ENCODE results near the gene BAHCC1.

The BAHCC1 gene

DNA sequence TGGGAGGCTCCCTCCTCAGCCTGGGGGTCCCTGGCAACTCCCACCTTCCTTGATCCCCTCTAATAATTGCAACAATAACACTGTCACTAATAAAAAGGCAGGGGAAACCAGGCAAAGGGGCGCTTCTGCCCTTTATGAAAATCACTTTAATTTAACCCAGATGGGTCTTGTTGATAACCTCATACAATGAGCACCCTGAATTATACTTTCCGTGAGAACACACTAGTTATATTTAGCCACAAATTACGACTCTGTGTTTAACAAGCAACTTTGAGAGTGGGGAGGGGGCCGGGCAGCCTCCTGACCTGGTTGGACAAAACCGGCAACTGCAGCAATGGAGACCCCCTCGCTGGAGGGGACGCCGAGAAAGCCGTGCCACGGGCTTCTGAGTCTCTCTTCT, 5.7 kb upstream of the BAHCC1 start:
- Histone ChIP-seq H3K4me1 (ENCODE audit: low read length) (no peaks in the 10 kb centered on the region), H4K20me1 (ENCODE audit: insufficient read depth, low read length) (no peaks in the 10 kb centered on the region), H3K36me3 (replicated peaks; ENCODE audit: low read depth, low read length) (no peaks in the 10 kb centered on the region), H3K4me2 (ENCODE audit: low read length) (no peak overlapping the region), H3K27me3 (ENCODE audit: low read depth, low read length) (no peaks in the 10 kb centered on the region), H3K27ac (ENCODE audit: low read length) (no peak overlapping the region), H3K9ac (ENCODE audit: low read length) (no peak overlapping the region), H2AFZ (ENCODE audit: low read depth, low read length) (no peak overlapping the region), H3K4me3 (ENCODE audit: low read length) (no peak overlapping the region), H3K79me2 (ENCODE audit: low read length) (no peaks in the 10 kb centered on the region), H3K9me3 (ENCODE audit: insufficient read depth, low read length) (no peaks in the 10 kb centered on the region)
- TF ChIP-seq, protein P1, sequence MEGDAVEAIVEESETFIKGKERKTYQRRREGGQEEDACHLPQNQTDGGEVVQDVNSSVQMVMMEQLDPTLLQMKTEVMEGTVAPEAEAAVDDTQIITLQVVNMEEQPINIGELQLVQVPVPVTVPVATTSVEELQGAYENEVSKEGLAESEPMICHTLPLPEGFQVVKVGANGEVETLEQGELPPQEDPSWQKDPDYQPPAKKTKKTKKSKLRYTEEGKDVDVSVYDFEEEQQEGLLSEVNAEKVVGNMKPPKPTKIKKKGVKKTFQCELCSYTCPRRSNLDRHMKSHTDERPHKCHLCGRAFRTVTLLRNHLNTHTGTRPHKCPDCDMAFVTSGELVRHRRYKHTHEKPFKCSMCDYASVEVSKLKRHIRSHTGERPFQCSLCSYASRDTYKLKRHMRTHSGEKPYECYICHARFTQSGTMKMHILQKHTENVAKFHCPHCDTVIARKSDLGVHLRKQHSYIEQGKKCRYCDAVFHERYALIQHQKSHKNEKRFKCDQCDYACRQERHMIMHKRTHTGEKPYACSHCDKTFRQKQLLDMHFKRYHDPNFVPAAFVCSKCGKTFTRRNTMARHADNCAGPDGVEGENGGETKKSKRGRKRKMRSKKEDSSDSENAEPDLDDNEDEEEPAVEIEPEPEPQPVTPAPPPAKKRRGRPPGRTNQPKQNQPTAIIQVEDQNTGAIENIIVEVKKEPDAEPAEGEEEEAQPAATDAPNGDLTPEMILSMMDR (IDR thresholded peaks at IDR 0.05; ENCODE audit: low read depth, low read length), result no peak
- no peak for TF ChIP-seq EZH2phosphoT487 (IDR thresholded peaks at IDR 0.05; ENCODE audit: low read depth)

GRCh38 chr17:81390029-81390872, 5.0 kb upstream of the BAHCC1 start:
- Histone ChIP-seq H3K27ac (ENCODE audit: low read length) (no peak overlapping the region), H3K4me2 (ENCODE audit: low read length) (no peak overlapping the region), H2AFZ (ENCODE audit: low read depth, low read length) (no peak overlapping the region), H3K4me1 (ENCODE audit: low read length) (no peaks in the 10 kb centered on the region), H3K79me2 (ENCODE audit: low read length) (no peaks in the 10 kb centered on the region), H3K27me3 (ENCODE audit: low read depth, low read length) (no peaks in the 10 kb centered on the region), H3K9ac (ENCODE audit: low read length) (no peak overlapping the region), H3K36me3 (replicated peaks; ENCODE audit: low read depth, low read length) (no peaks in the 10 kb centered on the region), H3K4me3 (ENCODE audit: low read length) (no peak overlapping the region), H4K20me1 (ENCODE audit: insufficient read depth, low read length) (no peaks in the 10 kb centered on the region), H3K9me3 (ENCODE audit: insufficient read depth, low read length) (no peaks in the 10 kb centered on the region)
- TF ChIP-seq, protein P1 (IDR thresholded peaks at IDR 0.05; ENCODE audit: low read depth, low read length), result no peak
- TF ChIP-seq EZH2phosphoT487 (IDR thresholded peaks at IDR 0.05; ENCODE audit: low read depth), result no peak

DNA sequence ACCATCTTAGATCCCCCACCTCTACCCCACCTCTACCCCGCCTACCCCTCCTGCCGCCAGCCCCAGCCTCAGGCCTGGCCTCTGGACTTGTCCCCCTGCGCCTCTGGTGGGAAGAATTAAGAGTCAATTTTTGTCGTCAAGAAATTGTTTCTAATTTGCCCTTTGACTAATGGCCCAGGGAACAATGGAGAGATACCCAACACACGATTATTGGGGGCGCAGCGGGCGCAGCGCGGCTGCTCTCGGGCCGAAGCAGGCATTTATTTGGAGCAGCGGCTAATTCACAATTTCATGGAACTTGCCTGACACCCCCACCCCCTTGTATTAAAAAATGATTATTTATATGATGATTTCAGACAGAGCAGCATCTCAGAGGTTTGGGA, 4.4 kb upstream of the BAHCC1 start:
- Histone ChIP-seq H3K27ac (ENCODE audit: low read length) (no peak overlapping the region), H3K79me2 (ENCODE audit: low read length) (no peaks in the 10 kb centered on the region), H4K20me1 (ENCODE audit: insufficient read depth, low read length) (no peaks in the 10 kb centered on the region), H3K27me3 (ENCODE audit: low read depth, low read length) (no peaks in the 10 kb centered on the region), H3K36me3 (replicated peaks; ENCODE audit: low read depth, low read length) (no peaks in the 10 kb centered on the region), H3K4me2 (ENCODE audit: low read length) (no peak overlapping the region), H3K4me3 (ENCODE audit: low read length) (no peak overlapping the region), H2AFZ (ENCODE audit: low read depth, low read length) (no peak overlapping the region), H3K9ac (ENCODE audit: low read length) (no peak overlapping the region), H3K4me1 (ENCODE audit: low read length) (no peaks in the 10 kb centered on the region), H3K9me3 (ENCODE audit: insufficient read depth, low read length) (no peaks in the 10 kb centered on the region)
- no peak for TF ChIP-seq EZH2phosphoT487 (IDR thresholded peaks at IDR 0.05; ENCODE audit: low read depth)
- TF ChIP-seq, protein P1 (IDR thresholded peaks at IDR 0.05; ENCODE audit: low read depth, low read length), result no peak

GRCh38 chr17:81391293-81391935, 3.8 kb upstream of the BAHCC1 start:
- TF ChIP-seq EZH2phosphoT487 (IDR thresholded peaks at IDR 0.05; ENCODE audit: low read depth), result no peak
- TF ChIP-seq, protein P1 (IDR thresholded peaks at IDR 0.05; ENCODE audit: low read depth, low read length), result no peak
- no peaks in the 10 kb centered on the region for H3K9me3 ChIP-seq (ENCODE audit: insufficient read depth, low read length)
- no peaks in the 10 kb centered on the region for H3K36me3 ChIP-seq (replicated peaks; ENCODE audit: low read depth, low read length)
- no peaks in the 10 kb centered on the region for H3K79me2 ChIP-seq (ENCODE audit: low read length)
- no peak overlapping the region for H2AFZ ChIP-seq (ENCODE audit: low read depth, low read length)
- H3K4me2 ChIP-seq (ENCODE audit: low read length), result no peak overlapping the region
- H3K4me1 ChIP-seq (ENCODE audit: low read length), result no peaks in the 10 kb centered on the region
- H3K9ac ChIP-seq (ENCODE audit: low read length), result no peak overlapping the region
- no peaks in the 10 kb centered on the region for H3K27me3 ChIP-seq (ENCODE audit: low read depth, low read length)
- no peak overlapping the region for H3K4me3 ChIP-seq (ENCODE audit: low read length)
- no peaks in the 10 kb centered on the region for H4K20me1 ChIP-seq (ENCODE audit: insufficient read depth, low read length)
- no peak overlapping the region for H3K27ac ChIP-seq (ENCODE audit: low read length)

All from OCI-LY3 (cell line).